ENCODE measurements around the gene MBD1.

DNA sequence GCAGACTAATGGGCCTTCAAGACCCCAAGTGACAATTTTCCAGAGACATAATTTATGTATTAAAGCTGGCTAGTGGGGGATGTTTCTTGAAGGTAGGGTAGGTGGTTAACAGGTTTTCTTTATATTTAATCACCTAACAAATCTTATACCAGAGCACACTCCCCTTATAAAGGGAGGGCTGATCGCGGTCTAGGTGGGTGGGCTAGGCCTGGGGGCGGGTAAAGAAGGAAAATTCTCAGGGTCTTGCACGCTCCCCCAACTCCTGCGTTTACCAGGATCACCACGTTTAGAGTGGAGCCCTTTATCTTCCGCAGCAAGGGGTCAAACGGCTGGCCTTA lies 26.0 kb upstream of the MBD1 start:
- TF ChIP-seq CTCF (IDR thresholded peaks at IDR 0.05; ENCODE audit: poor library complexity) (no peak), EZH2 (IDR thresholded peaks at IDR 0.05; ENCODE audit: borderline replicate concordance) (no peak), EZH2phosphoT487 (IDR thresholded peaks at IDR 0.05; ENCODE audit: low read depth, severe bottlenecking, unreplicated experiment) (no peak)
